ENCODE results near the gene ADRA2B. TPM values are rescaled to one million over a fixed set of nuclear protein-coding genes. Genes with fewer than 3 reads are reported as not detected.

ADRA2B gene
- total RNA-seq, 1 experiment from 2014 or later: 0.47 TPM

DNA sequence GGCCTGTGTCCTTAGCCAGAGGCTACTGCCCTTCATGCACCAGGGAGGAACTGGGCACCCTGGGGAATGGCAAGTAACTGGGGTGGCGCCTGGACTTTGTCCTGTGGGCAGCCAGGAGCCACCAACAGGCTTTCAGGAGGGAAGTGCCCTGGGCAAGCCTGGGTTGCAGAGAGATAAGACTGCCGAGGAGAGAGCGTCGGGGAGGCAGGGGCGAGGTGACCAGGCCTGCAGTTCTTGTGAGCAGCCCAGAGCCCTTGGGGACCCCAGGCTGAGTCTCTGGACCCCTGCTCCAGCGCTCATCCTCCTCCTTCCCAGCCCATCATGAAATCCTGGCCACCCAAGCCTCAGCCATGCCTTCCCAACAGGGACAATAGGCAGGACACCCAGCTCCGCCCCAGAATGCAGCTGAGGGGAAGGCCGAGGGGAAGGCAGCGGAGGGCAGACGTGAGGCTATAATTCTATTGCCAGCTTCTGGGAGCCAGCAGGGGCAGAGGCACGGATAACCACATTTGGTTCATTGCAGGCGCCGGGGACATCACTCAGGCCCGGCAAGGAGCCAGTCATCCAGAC is 25.1 kb downstream of the ADRA2B start:
- DNase-seq (ENCODE audit: low read depth, low spot score): no peak
- TF ChIP-seq, protein P1, sequence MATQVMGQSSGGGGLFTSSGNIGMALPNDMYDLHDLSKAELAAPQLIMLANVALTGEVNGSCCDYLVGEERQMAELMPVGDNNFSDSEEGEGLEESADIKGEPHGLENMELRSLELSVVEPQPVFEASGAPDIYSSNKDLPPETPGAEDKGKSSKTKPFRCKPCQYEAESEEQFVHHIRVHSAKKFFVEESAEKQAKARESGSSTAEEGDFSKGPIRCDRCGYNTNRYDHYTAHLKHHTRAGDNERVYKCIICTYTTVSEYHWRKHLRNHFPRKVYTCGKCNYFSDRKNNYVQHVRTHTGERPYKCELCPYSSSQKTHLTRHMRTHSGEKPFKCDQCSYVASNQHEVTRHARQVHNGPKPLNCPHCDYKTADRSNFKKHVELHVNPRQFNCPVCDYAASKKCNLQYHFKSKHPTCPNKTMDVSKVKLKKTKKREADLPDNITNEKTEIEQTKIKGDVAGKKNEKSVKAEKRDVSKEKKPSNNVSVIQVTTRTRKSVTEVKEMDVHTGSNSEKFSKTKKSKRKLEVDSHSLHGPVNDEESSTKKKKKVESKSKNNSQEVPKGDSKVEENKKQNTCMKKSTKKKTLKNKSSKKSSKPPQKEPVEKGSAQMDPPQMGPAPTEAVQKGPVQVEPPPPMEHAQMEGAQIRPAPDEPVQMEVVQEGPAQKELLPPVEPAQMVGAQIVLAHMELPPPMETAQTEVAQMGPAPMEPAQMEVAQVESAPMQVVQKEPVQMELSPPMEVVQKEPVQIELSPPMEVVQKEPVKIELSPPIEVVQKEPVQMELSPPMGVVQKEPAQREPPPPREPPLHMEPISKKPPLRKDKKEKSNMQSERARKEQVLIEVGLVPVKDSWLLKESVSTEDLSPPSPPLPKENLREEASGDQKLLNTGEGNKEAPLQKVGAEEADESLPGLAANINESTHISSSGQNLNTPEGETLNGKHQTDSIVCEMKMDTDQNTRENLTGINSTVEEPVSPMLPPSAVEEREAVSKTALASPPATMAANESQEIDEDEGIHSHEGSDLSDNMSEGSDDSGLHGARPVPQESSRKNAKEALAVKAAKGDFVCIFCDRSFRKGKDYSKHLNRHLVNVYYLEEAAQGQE (IDR thresholded peaks at IDR 0.05; ENCODE audit: low read depth): no peak
- TF ChIP-seq JUND (IDR thresholded peaks at IDR 0.05) (no peak), ELF1 (IDR thresholded peaks at IDR 0.05; ENCODE audit: borderline replicate concordance, low read depth) (no peak), MAX (IDR thresholded peaks at IDR 0.05) (no peak), SP1 (IDR thresholded peaks at IDR 0.05; ENCODE audit: low read depth) (no peak), ZNF274 (IDR thresholded peaks at IDR 0.05; ENCODE audit: low read depth, low read length) (no peak), CTCF (IDR thresholded peaks at IDR 0.05 in 2 of 3, conservative IDR thresholded peaks at IDR 0.05 in 1 of 3; ENCODE audit: borderline replicate concordance in 1 of 3, insufficient read depth in 1 of 3, low read depth in 2 of 3, low read length in 2 of 3) (no peak), EZH2 (IDR thresholded peaks at IDR 0.05) (no peak), ZFX (IDR thresholded peaks at IDR 0.05) (no peak), SRF (IDR thresholded peaks at IDR 0.05; ENCODE audit: low read depth) (no peak), CEBPB (IDR thresholded peaks at IDR 0.05; ENCODE audit: low read depth) (no peak), POLR2AphosphoS5 (IDR thresholded peaks at IDR 0.05; ENCODE audit: low read depth, low read length) (no peak), ZBTB33 (IDR thresholded peaks at IDR 0.05; ENCODE audit: extremely low read depth, insufficient replicate concordance, low read length) (no peak), YY1 (IDR thresholded peaks at IDR 0.05; ENCODE audit: extremely low read depth, insufficient replicate concordance, low read depth, low read length) (no peak), SIN3A (IDR thresholded peaks at IDR 0.05; ENCODE audit: low read depth) (no peak), TCF7L2 (IDR thresholded peaks at IDR 0.05; ENCODE audit: borderline replicate concordance, extremely low read depth, insufficient read depth, insufficient read length) (no peak), RAD21 (IDR thresholded peaks at IDR 0.05; ENCODE audit: low read depth) (no peak), EGR1 (IDR thresholded peaks at IDR 0.05; ENCODE audit: low read depth) (no peak)
- TF ChIP-seq, protein P2, sequence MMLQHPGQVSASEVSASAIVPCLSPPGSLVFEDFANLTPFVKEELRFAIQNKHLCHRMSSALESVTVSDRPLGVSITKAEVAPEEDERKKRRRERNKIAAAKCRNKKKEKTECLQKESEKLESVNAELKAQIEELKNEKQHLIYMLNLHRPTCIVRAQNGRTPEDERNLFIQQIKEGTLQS (IDR thresholded peaks at IDR 0.05): no peak
- Histone ChIP-seq H3K4me1 (ENCODE audit: control insufficient read depth in 1 of 2, insufficient read depth in 2 of 2, low read length in 2 of 2) (peaks cover 0 to 12% of the 10 kb centered on the region in 2 experiments; a peak in 2 of 4 replicates), H2AFZ (ENCODE audit: low read depth, low read length, poor library complexity, severe bottlenecking) (no peak overlapping the region), H4K20me1 (ENCODE audit: insufficient read depth) (no peaks in the 10 kb centered on the region), H3K4me3 (replicated peaks in 1 of 2; ENCODE audit: low read depth in 1 of 2, low read length in 2 of 2) (no peak overlapping the region), H3K9ac (ENCODE audit: low read length) (no peak overlapping the region), H3K9me2 (ENCODE audit: insufficient read depth) (no peaks in the 10 kb centered on the region), H3K36me3 (ENCODE audit: control insufficient read depth in 1 of 2, insufficient read depth in 2 of 2, low read length in 2 of 2) (no peaks in the 10 kb centered on the region), H3K9me3 (ENCODE audit: control insufficient read depth in 1 of 2, insufficient read depth in 1 of 2, low read depth in 1 of 2, low read length in 2 of 2) (no peaks in the 10 kb centered on the region), H3K79me2 (ENCODE audit: insufficient read depth, low read length) (no peaks in the 10 kb centered on the region), H3K4me2 (ENCODE audit: low read length) (no peak overlapping the region), H3K27me3 (ENCODE audit: insufficient read depth, low read length) (no peaks in the 10 kb centered on the region), H3K27ac (ENCODE audit: low read depth, low read length) (no peak overlapping the region)
- ATAC-seq: 0 out of 2 replicates have a peak, but pooled peaks have one; percentile 14
- intact Hi-C loops (cut with micrococcal nuclease): no loop called here
- CTCF ChIA-PET: no interaction called here
- POLR2A ChIA-PET: interaction anchor here (1.0 kb wide), 1 partner anchor 16 kb away, joined by 3 read pairs; no protein-coding TSS in a partner anchor
- RAD21 ChIA-PET (ENCODE audit: low non-redundant PET in 1 of 2, low total read pairs in 2 of 2, uncharacterized antibody in 2 of 2, unreplicated experiment in 2 of 2): no interaction called here
- no TSS peak for BruUV-seq (replicated peaks)

Data from HCT116 (cell line).